ENCODE data around the gene EID3. TPM values are rescaled to one million over a fixed set of nuclear protein-coding genes. Genes with fewer than 3 reads are reported as not detected.

EID3 gene
- polyA plus RNA-seq, 2 of the 4 experiments (the other 2 are of a cell fraction): 6.8 to 12.2 TPM

GRCh38 chr12:104292872-104293794, 10.4 kb upstream of the EID3 start (continued):
- TF ChIP-seq RFX5 (IDR thresholded peaks at IDR 0.05) (no peak), JUN (IDR thresholded peaks at IDR 0.05) (peak; percentile 20 to 46; a peak in 1 of 5 replicates), NR3C1 (IDR thresholded peaks at IDR 0.05) (no peak), RAD21 (conservative IDR thresholded peaks at IDR 0.05 in 1 of 2, IDR thresholded peaks at IDR 0.05 in 1 of 2) (no peak), FOSL2 (IDR thresholded peaks at IDR 0.05) (no peak), FOSL2 (CRISPR knock-in tag; IDR thresholded peaks at IDR 0.05) (no peak; the same call in 1 of the 2 replicates), FOXS1 (CRISPR knock-in tag; IDR thresholded peaks at IDR 0.05) (no peak), ESRRA (IDR thresholded peaks at IDR 0.05; ENCODE audit: borderline replicate concordance, low read length) (no peak), NFE2L2 (conservative IDR thresholded peaks at IDR 0.05; ENCODE audit: low read length) (no peak), HOXB13 (CRISPR knock-in tag; IDR thresholded peaks at IDR 0.05; ENCODE audit: low read depth) (no peak), E2F6 (IDR thresholded peaks at IDR 0.05; ENCODE audit: borderline replicate concordance, low read depth) (no peak), CBX2 (IDR thresholded peaks at IDR 0.05; ENCODE audit: borderline replicate concordance, low read depth) (no peak), JUNB (IDR thresholded peaks at IDR 0.05) (no peak), USF2 (IDR thresholded peaks at IDR 0.05) (no peak), MAX (IDR thresholded peaks at IDR 0.05) (no peak), FOSB (CRISPR knock-in tag; IDR thresholded peaks at IDR 0.05) (peak; percentile 90; the same call in 1 of the 2 replicates), ZNF302 (CRISPR knock-in tag; IDR thresholded peaks at IDR 0.05) (no peak), PBX3 (IDR thresholded peaks at IDR 0.05) (no peak), CEBPB (IDR thresholded peaks at IDR 0.05) (no peak), ELK1 (IDR thresholded peaks at IDR 0.05; ENCODE audit: low read depth, low read length) (no peak), CTCF (IDR thresholded peaks at IDR 0.05) (no peak), HEYL (CRISPR knock-in tag; IDR thresholded peaks at IDR 0.05) (no peak), NPAS2 (CRISPR knock-in tag; IDR thresholded peaks at IDR 0.05; ENCODE audit: borderline replicate concordance) (no peak)
